GM19239 (cell line): ENCODE measurements around the gene APLP1.
"Not testable (repeated sequence)": the region's sequence is repeated elsewhere in the genome, so short reads cannot be mapped to it uniquely, and the experiment has no call there.

Experiments
- DNase-seq: peaks from one replicate; pipeline ENCODE4 v3.0.0; 2011; ENCODE audit warnings: low spot score; ENCODE audit not compliant: insufficient read length
- FAIRE-seq: peaks from 2 replicates; lab custom pipeline; 2011; peaks lifted over from hg19 to GRCh38; lab: Jason Lieb, UNC

The APLP1 gene

GRCh38 chr19:35901854-35902661 is 33.7 kb downstream of the APLP1 start, which contains the start of gene HCST:
HCST (plus strand) TSS chr19:35902529; CDS start chr19:35902594, 65 bp downstream.
- FAIRE-seq (peak; percentile 91), DNase-seq (no peak)

GRCh38 chr19:35902870-35903475 is 34.6 kb downstream of the APLP1 start:
- FAIRE-seq (no peak), DNase-seq (no peak)

GRCh38 chr19:35903550-35904179 is 35.3 kb downstream of the APLP1 start:
- DNase-seq (peak; percentile 65), FAIRE-seq (peak; percentile 91)

DNA sequence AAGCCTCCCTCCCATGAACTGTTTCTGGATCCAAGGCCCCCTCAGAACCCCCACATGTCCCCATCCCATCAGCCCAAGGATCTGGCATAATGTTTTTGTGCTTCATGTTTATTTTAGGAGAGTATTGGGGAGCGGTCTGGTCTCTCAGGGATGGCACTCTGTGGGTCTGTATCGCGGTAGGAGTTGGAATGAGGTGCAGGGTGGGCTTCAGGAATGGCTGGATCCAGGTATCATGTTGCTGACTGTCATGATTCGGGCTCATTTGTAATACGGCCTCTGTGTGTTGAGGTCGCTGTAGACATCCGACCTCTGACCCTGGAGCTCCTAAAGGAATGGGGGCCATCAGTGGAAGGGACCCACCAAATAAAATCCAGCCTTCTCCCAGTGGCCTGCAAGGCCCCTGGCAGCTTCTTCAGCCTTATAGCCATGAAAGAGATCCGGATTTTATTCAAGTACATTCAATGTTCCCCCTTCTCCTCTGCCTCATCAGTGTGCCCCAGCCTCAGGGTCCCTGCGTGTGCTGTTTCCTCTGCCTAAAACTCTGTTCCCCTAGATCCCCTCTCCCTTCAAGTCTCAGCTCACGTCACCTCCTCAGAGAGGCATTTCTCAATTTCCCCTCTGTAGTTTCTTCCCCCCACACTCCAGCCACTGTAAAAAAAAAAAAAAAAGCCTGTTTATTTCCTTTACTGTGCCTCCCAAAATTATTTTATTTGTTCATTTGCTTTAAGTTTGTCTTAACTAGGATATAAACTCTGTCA is 36.1 kb downstream of the APLP1 start:
- DNase-seq (no peak), FAIRE-seq (no peak)

DNA sequence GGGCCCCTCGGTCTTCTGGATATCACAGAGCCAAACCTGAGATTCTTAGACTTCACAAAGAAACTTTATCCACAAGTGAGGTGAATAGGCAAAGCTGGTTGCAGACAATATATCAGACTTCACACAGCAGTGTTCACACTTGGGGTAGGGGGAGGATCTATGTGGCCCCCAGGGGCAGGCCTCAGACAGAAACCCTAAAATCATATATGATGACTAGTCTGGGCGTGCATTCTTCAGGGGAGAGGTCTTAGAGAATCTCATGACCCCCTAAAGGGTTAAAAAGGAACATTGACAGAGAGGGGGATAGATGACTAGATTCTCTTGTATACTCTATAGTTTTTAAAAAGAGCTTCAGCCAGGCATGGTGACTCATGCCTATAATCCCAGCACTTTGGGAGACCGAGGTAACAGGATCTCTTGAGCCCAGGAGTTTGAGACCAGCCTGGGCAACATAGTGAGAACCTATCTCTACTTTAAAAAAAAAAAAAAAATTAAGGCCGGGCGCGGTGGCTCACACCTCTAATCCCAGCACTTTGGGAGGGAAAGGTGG is 36.9 kb downstream of the APLP1 start:
- no peak for DNase-seq
- FAIRE-seq, result no peak

DNA sequence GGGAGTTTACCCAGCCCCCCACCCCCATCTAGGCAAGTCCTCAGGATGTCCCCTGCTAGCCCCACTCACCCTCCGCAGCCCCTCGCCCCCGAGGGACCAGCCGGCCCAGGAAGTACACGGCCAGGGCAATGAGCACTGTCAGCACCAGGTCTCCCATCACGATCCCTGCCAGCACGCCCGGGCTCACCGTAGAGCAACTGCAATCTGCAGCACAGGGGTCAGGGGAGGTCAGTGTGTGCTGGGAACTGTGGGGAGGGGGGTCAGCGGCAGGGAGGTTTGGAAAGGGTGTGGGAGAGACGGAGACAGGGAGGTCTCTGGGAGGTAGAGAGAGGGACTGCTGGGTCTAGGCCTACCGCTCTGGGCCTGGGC is 39.0 kb downstream of the APLP1 start:
- DNase-seq (no peak), FAIRE-seq (no peak)

- no peak for DNase-seq
Observed at GRCh38 chr19:35908010-35908441, 39.7 kb downstream of the APLP1 start, which contains the start of gene TYROBP. TYROBP (minus strand) TSS chr19:35908295; CDS start chr19:35908228, 67 bp downstream.

GRCh38 chr19:35908973-35909683 is 40.8 kb downstream of the APLP1 start:
- DNase-seq, result no peak
- FAIRE-seq, result peak; percentile 69

More at GRCh38 chr19:35908010-35908441, 39.7 kb downstream of the APLP1 start, which contains the start of gene TYROBP:
- FAIRE-seq, result no peak

- FAIRE-seq (no peak), DNase-seq (no peak)
Observed at GRCh38 chr19:35909684-35910035, 41.3 kb downstream of the APLP1 start.

GRCh38 chr19:35910355-35910754 is 42.0 kb downstream of the APLP1 start:
- DNase-seq, FAIRE-seq: not testable (repeated sequence)

GRCh38 chr19:35911173-35911572 is 42.8 kb downstream of the APLP1 start:
- FAIRE-seq, result no peak
- no peak for DNase-seq

DNA sequence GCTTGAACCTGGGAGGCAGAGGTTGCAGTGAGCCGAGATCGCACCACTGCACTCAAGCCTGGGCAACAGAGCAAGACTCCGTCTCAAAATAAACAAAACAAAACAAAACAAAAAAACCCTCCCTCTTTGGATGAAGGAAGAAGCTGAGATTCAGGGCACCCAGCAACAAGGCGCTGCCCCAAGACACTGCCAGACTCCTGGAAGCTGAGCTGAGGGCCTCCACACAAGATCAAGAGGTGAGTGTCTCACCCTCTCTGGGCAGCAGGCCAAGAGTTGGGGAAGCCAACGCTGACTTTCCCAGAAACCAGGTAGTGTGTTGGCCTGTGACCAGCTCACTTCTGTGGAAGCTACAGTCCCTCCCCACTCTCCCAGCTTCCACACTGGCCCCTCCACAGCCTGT is 43.4 kb downstream of the APLP1 start:
- no peak for DNase-seq
- FAIRE-seq, result no peak

GRCh38 chr19:35913589-35913988 is 45.2 kb downstream of the APLP1 start:
- DNase-seq, result no peak
- peak; percentile 64 for FAIRE-seq

DNA sequence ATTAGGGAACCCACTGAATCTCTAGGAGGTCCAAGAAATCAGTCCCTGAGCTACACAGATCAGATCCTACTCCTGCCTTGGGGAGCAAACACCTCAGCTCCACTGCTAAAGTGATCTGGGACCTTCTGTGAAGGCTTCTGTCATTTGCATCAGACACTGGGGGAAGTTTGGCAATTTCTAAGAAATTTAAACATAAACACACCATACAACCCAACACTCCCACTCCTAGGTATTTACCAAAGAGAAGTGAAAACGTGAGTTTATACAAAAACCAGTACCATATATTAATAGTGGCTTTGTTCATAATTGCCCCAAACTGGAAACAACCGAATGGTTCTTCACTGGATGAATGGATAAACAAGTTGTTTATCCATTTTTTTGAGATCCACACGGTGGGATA is 47.1 kb downstream of the APLP1 start:
- FAIRE-seq, result peak; percentile 33

GRCh38 chr19:35919306-35919705 is 50.9 kb downstream of the APLP1 start:
- DNase-seq (no peak), FAIRE-seq (no peak)

More for the DNA sequence above, 47.1 kb downstream of the APLP1 start:
- DNase-seq, result no peak

GRCh38 chr19:35921012-35921411 is 52.6 kb downstream of the APLP1 start:
- FAIRE-seq (no peak), DNase-seq (no peak)

GRCh38 chr19:35925501-35925900 is 57.1 kb downstream of the APLP1 start:
- no peak for DNase-seq
- no peak for FAIRE-seq

GRCh38 chr19:35928507-35928906 is 60.1 kb downstream of the APLP1 start:
- DNase-seq, result no peak
- FAIRE-seq, result peak; percentile 28
